ENCODE measurements around the gene NMRK2. TPM values are rescaled to one million over a fixed set of nuclear protein-coding genes. Genes with fewer than 3 reads are reported as not detected.

NMRK2 gene
- total RNA-seq, 4 donors from 2014 or later: 0.69 to 8.6 (median 7.3) TPM; not detected in 1

GRCh38 chr19:3897936-3898335, 34.9 kb upstream of the NMRK2 start:
- Histone ChIP-seq H3K4me1 (peaks cover 0 to 17% (median 0%) of the 10 kb centered on the region in 3 donors), H3K27me3 (no peaks in the 10 kb centered on the region), H3K36me3 (no peaks in the 10 kb centered on the region), H3K9me3 (peaks cover 0 to 8% (median 0%) of the 10 kb centered on the region in 3 donors), H3K4me3 (no peak overlapping the region), H3K27ac (no peak overlapping the region)
- 75% methylated on average over 4 of the region's 4 CpGs for WGBS, 2 donors (ENCODE audit: low coverage in 1 of 2)
- no peak for ATAC-seq
- TF ChIP-seq POLR2AphosphoS5 (IDR thresholded peaks at IDR 0.05) (no peak), CTCF (IDR thresholded peaks at IDR 0.05) (no peak), EP300 (IDR thresholded peaks at IDR 0.05) (no peak), POLR2A (IDR thresholded peaks at IDR 0.05) (no peak)

GRCh38 chr19:3898426-3898825, 34.4 kb upstream of the NMRK2 start:
- Histone ChIP-seq H3K9me3 (peaks cover 0 to 8% (median 0%) of the 10 kb centered on the region in 3 donors), H3K27ac (no peak overlapping the region)

DNA sequence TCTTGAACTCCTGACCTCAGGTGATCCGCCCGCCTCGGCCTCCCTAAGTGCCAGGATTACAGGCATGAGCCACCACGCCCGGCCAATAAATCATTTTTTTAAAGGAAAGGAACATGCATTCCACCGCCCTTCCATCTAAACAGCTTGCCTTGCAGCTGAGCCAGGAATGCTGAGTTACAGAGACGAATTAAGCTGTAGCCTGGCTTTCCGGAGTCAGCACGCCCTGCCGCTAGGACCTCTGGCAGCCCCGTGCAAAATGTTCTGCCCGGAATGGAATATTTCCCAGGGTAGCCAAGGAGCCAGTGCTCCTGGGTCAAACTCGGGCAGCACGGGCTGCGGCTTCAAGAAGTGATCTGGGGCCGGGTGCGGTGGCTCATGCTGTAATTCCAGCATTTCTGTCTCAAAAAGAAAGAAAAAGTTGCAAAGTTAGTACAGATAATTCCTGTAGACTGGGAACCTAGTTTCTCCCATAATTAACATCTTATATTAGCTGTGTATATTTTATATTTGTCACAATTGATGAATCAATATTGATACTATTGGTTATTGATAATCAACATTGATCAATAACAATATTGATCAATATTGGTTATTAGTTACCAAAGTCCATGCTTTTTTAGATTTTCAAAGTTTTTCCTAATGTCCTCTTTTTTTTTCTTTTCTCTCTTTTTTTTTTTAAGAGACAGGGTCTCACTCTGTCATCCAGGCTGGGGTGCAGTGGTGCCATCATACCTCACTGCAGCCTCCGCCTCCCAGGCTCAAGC, 33.2 kb upstream of the NMRK2 start:
- H3K4me1 ChIP-seq: peaks cover 0 to 17% (median 0%) of the 10 kb centered on the region in 3 donors
- no peak for TF ChIP-seq EP300 (IDR thresholded peaks at IDR 0.05)
- TF ChIP-seq POLR2A (IDR thresholded peaks at IDR 0.05): no peak
- peak; percentile 89 for TF ChIP-seq POLR2AphosphoS5 (IDR thresholded peaks at IDR 0.05)
- peak in 1 of 4 experiments; percentile 22 for TF ChIP-seq CTCF (IDR thresholded peaks at IDR 0.05)
- H3K4me3 ChIP-seq: no peak overlapping the region
- WGBS, 2 donors (ENCODE audit: low coverage in 1 of 2): 52 to 55% methylated on average over 2 to 11 of the region's 18 CpGs
- H3K9me3 ChIP-seq: peaks cover 0 to 8% (median 0%) of the 10 kb centered on the region in 3 donors
- H3K36me3 ChIP-seq: no peaks in the 10 kb centered on the region
- H3K27me3 ChIP-seq: no peaks in the 10 kb centered on the region
- peak overlapping the region in 2 of 4 donors; percentile 45 to 68 for H3K27ac ChIP-seq
- peak; percentile 94 for ATAC-seq

More at GRCh38 chr19:3898426-3898825, 34.4 kb upstream of the NMRK2 start:
- no peak for ATAC-seq
- no peak overlapping the region for H3K4me3 ChIP-seq
- TF ChIP-seq POLR2AphosphoS5 (IDR thresholded peaks at IDR 0.05) (no peak), CTCF (IDR thresholded peaks at IDR 0.05) (no peak), EP300 (IDR thresholded peaks at IDR 0.05) (no peak), POLR2A (IDR thresholded peaks at IDR 0.05) (no peak)
- peaks cover 0 to 17% (median 0%) of the 10 kb centered on the region in 3 donors for H3K4me1 ChIP-seq
- H3K27me3 ChIP-seq: no peaks in the 10 kb centered on the region
- WGBS, 2 donors (ENCODE audit: low coverage in 1 of 2): 57 to 92% methylated on average over 1 to 3 of the region's 3 CpGs
- H3K36me3 ChIP-seq: no peaks in the 10 kb centered on the region

DNA sequence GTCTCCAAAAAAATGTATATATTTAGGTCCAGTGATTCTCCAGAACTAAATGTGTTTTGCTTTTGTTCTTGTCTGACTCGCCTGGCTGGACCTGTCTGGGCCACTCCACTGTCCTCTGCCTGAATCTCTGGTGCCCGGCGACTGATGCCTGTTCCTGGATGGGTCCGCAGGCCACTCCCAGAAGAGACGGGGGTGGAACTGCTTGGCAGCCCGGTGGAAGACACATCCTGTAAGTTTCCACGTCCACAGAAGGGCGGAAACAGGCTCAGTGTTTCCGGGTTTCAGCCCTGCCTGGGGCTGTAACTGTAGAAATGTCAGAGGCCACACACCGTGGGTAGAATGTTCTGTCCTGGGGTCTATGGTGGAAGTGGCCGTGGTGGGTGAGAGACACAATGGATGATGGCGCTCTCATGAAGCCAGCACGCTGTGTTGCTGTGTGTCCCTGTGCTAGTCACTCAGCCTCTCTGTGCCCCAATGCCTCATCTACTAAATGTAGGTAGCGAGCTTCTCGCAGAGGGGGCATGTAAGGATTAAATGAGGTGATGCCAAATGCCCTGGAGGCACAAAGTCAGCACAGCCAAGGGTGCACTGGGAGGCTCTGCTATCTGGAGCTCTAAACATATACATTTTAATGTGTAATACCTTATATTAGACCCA, 30.4 kb upstream of the NMRK2 start:
- H3K27ac ChIP-seq: no peak overlapping the region
- H3K36me3 ChIP-seq: no peaks in the 10 kb centered on the region
- WGBS, 2 donors (ENCODE audit: low coverage in 1 of 2): 93% methylated on average over 3 of the region's 15 CpGs; no CpG with 5 or more reads in 1 of the 2 donors
- H3K9me3 ChIP-seq: peaks cover 0 to 8% (median 0%) of the 10 kb centered on the region in 3 donors
- peaks cover 17% of the 10 kb centered on the region for H3K27me3 ChIP-seq
- no peak for ATAC-seq
- H3K4me1 ChIP-seq: peaks cover 0 to 17% (median 0%) of the 10 kb centered on the region in 3 donors
- H3K4me3 ChIP-seq: no peak overlapping the region
- TF ChIP-seq POLR2A (IDR thresholded peaks at IDR 0.05): no peak

GRCh38 chr19:3904233-3904632, 28.6 kb upstream of the NMRK2 start:
- Histone ChIP-seq H3K9me3 (no peaks in the 10 kb centered on the region), H3K4me3 (no peak overlapping the region), H3K36me3 (no peaks in the 10 kb centered on the region), H3K4me1 (peaks cover 0 to 15% (median 0%) of the 10 kb centered on the region in 3 donors), H3K27me3 (peaks cover 25% of the 10 kb centered on the region), H3K27ac (no peak overlapping the region)
- no peak for ATAC-seq
- 82 to 91% methylated on average over 6 to 8 of the region's 8 CpGs for WGBS, 2 donors (ENCODE audit: low coverage in 1 of 2)
- TF ChIP-seq CTCF (IDR thresholded peaks at IDR 0.05) (no peak), EP300 (IDR thresholded peaks at IDR 0.05) (no peak), POLR2A (IDR thresholded peaks at IDR 0.05) (no peak), POLR2AphosphoS5 (IDR thresholded peaks at IDR 0.05) (no peak)

All from gastroesophageal sphincter (tissue), 4 donors.